ENCODE results near the gene NDST1.

Gene NDST1

GRCh38 chr5:150489360-150490295, 18.3 kb upstream of the NDST1 start:
- no peak for DNase-seq (ENCODE audit: low read depth in 2 of 2)

DNA sequence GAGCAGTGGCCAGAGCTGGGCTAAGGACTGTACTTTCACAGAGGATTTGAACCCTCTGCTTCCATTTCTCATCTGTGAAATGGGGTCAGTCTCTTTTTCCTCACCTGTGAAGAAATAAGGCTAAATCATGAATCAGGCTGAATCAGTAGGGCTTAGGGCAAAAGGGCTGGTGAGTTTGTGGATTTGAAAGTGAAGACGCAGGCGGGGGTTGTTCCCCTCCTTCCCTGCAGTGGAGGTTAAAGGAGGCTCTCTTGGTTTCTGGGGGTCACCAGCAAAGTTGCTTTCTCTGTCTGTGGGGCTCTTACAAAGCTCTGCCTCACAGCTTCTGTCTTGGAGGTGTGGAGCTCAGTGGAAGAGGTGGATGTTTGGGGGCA, 17.6 kb upstream of the NDST1 start:
- no peak for DNase-seq (ENCODE audit: low read depth in 2 of 2)

GRCh38 chr5:150490754-150491153, 17.2 kb upstream of the NDST1 start:
- no peak for DNase-seq (ENCODE audit: low read depth in 2 of 2)

GRCh38 chr5:150491876-150492275, 16.1 kb upstream of the NDST1 start:
- DNase-seq (ENCODE audit: low read depth in 2 of 2), result no peak

GRCh38 chr5:150492621-150493020, 15.3 kb upstream of the NDST1 start:
- no peak for DNase-seq (ENCODE audit: low read depth in 2 of 2)

GRCh38 chr5:150496098-150496497, 11.8 kb upstream of the NDST1 start:
- DNase-seq (ENCODE audit: low read depth in 2 of 2), result no peak

- no peak for DNase-seq (ENCODE audit: low read depth in 2 of 2)
Measured at GRCh38 chr5:150496534-150496933, 11.4 kb upstream of the NDST1 start.

DNA sequence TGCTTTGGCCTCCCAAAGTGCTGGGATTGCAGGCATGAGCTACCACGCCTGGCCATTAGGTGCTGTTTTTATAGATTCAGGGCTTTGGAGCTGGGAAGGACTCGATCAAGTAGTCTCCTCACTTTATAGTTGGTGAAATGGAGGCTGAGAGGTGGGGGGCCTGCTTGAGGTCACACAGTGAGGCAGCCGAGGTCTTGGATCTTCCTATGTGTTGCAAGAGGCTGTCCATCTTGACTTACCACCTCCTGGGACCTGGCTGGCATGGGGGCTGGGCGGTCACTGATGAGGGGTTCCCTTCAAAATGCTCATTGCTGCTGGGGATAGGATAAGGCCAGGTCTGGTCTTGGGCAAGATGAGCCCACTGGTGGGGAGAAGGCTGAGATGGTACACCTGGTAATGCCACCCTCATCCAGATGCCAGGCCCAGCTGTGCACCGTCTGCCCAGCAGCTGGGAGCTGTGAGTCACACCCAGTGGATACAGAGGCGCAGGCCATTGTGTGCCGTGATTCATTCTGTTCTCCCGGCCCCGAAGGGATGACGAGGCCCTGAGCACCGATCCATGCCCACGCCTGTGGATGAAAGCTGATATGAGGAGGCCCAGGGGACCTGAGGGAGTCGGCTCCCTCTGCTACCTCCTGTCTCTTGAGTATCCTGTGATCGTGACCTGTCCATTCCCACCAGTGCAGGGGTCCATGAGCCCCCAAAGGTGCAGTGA, 10.5 kb upstream of the NDST1 start:
- no peak for DNase-seq (ENCODE audit: low read depth in 2 of 2)

- no peak for DNase-seq (ENCODE audit: low read depth in 2 of 2)
Measured at GRCh38 chr5:150497989-150498317, 10.0 kb upstream of the NDST1 start.

GRCh38 chr5:150498501-150498900, 9.4 kb upstream of the NDST1 start:
- DNase-seq (ENCODE audit: low read depth in 2 of 2), result no peak

DNA sequence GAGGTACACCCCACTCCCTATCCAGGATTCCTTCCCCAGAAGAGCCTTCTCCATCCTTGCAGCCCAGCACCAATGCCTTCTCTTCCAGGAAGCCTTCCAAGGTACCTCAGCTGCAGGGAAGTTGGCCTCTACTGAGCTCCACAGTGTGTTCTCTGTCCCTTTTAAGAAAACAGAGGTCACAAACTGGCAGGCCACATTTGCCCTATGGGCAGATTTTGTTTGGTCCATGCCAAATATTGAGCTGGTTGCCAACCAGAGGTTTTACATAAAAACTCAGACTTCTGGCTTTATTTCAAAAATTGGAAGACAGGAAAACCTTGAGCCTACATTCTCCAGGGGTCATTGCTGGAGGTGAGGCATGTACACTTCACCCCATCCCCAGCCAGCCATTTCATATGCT, 9.0 kb upstream of the NDST1 start:
- DNase-seq (ENCODE audit: low read depth in 2 of 2), result no peak

DNA sequence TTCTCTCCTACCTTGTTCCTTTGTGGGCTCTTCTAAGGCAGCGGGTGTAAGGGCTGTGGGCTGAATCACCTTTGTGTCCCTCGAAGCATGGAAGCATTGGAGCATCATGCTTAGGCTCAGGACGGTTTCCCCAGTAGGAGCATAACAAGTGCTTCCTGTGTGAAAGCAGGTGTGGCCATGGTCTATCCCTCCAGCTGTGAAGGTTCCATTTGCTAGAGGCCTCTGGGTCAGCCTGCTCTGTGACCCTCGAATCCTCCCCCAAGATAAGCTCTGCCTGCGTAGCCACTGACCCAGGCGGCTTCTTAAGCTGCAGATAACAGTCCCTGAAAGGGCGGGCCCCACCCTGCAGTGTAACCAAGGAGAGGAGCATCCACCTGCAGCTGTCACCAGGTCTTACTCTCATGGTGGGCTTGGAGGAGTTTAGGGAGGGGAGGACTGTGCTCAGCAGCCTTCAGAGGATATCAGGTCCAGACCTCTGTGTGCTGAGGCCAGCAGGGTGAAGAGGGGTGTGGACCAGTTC, 8.4 kb upstream of the NDST1 start:
- no peak for DNase-seq (ENCODE audit: low read depth in 2 of 2)

DNA sequence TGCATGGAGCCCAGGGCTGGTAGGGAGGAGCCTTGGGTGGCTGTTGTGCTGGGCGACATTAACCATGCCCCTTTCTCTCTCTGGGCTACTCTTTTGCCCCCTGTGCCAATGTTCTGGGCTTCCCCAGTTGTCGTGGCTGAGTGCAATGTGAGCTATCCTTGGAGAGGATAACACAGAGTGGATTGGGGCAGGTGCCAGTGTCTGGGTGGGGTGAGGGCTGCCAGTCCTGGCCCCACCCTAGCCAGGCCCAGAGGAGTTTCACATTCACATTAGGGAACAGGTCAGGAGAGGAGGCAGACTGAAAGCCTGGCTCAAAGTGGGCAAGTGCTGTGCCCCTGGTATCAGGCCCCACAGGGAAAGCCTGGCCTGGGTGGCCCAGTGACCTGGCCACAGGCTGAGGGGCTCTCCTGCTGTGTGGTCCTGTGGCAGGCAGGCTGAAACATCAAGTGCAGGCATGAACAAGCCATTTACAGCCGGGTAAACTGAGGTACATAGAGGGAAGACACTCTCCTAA, 7.5 kb upstream of the NDST1 start:
- DNase-seq (ENCODE audit: low read depth in 2 of 2), result no peak

- DNase-seq (ENCODE audit: low read depth in 2 of 2), result no peak
Measured at GRCh38 chr5:150500905-150501304, 7.0 kb upstream of the NDST1 start.

DNA sequence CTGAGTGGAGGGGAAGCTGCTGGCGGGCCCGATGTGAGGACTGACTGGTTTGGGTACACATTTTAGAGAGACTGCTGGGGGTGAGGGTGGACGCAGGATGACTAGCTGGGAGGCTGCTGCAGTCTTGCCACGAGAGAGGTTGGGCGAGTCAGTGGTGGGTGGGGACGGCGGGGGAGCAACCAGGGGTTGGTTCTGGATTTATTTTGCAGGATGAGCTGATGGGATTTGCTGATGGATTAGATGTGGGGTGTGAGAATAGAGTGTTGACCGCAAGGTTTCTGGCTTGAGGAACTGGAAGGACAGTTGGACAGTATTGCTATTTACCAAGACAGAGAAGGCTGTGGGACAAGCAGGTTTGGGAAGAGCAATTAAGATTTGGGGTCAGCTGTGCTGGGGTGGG, 5.8 kb upstream of the NDST1 start:
- DNase-seq (ENCODE audit: low read depth in 2 of 2), result no peak

- no peak for DNase-seq (ENCODE audit: low read depth in 2 of 2)
Measured at GRCh38 chr5:150502847-150503246, 5.1 kb upstream of the NDST1 start.

DNA sequence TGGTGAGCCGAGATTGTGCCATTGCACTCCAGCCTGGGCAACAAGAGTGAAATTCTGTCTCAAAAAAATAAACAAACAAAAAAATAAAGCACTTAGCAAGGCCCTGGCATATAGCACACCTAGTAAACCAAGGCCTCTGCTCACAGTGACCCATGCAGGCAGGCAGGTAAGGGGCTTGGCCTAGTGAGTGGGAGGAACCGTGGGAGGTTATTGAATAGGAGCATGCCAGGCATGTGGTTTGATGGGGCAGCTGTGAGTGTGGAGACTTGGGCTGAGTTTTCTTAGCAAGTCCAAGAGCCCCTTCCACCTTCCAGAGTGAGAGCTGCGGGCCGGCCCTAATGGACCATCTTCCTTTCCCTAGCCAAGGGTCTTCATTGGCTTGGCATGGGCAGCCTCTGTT, 4.5 kb upstream of the NDST1 start:
- no peak for DNase-seq (ENCODE audit: low read depth in 2 of 2)

GRCh38 chr5:150503977-150504620, 3.8 kb upstream of the NDST1 start:
- DNase-seq (ENCODE audit: low read depth in 2 of 2), result no peak

DNA sequence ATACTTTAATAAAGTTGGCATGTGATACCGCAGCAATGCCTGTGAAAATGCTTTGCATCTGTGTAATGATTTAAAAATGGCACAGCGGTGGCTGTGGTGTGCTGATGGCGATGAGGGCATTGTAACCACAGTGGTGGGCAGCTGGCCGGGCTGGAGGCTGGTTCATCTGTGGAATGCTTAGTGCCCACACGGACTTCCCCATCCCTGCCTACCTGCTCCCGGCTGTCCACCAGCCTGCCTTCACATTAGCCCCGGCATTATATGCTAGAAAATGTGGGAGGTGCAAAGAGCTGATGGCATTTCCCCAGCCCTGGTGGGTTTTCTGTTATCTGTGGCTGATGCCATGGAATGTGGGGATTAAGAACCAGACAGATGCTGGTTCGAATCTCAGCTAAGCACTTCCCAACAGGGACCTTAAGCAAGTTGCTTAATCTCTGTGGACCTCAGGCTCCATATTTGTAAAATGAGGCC, 2.9 kb upstream of the NDST1 start:
- DNase-seq (ENCODE audit: low read depth in 2 of 2), result no peak

DNA sequence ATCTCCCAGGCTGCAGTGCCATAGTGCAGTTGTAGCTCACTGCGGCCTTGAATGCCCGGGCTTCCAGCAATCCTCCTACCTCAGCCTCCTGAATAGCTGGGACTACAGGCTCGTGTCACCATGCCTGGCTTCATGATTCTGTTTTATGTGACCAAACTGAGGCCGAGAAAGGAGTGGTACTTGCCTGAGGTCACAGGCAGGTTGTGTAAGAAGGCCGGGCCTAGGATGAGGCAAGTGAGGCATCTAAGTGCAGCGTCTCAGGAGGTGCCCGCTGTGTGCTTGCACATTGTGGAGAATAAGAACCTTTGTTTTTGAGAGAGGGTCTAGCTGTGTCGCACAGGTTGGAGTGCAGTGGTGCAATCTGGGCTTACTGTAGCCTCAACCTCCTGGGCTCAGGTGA, 2.1 kb upstream of the NDST1 start:
- no peak for DNase-seq (ENCODE audit: low read depth in 2 of 2)

GRCh38 chr5:150506571-150507473, 1.1 kb upstream of the NDST1 start:
- DNase-seq (ENCODE audit: low read depth in 2 of 2), result no peak
